Upper lobe of left lung (tissue), 6 donors: ENCODE results near the gene DPH3. TPM values are rescaled to one million over a fixed set of nuclear protein-coding genes. Genes with fewer than 3 reads are reported as not detected.

Experiments
- ATAC-seq, 2 donors: fragments of 200-7000 bp; cut with Tn5 transposase; one replicate each; pipeline ENCODE4 v1.9.1; 2022; ENCODE audit warnings: mild to moderate bottlenecking in 2 of 2, moderate library complexity in 2 of 2; ENCODE audit not compliant: low FRiP score in 2 of 2
- DNase-seq, 2 donors: peaks; one replicate each; pipeline ENCODE4 v3.0.0-alpha.2; 2019 to 2020
- H3K27ac ChIP-seq, 4 donors: fragments of 200-600 bp; sonication (generic); one replicate each; pipeline ENCODE4 v1.5.1; 2016 to 2019
- H3K27me3 ChIP-seq, 4 donors: fragments of 200-600 bp; sonication (generic); one replicate each; pipeline ENCODE4 v1.5.1; 2017 to 2019
- H3K36me3 ChIP-seq, 4 donors: fragments of 200-600 bp; sonication (generic); one replicate each; pipeline ENCODE4 v1.5.1; 2016 to 2019
- H3K4me1 ChIP-seq, 4 donors: fragments of 200-600 bp; sonication (generic); one replicate each; pipeline ENCODE4 v1.5.1; 2018 to 2019
- H3K4me3 ChIP-seq, 4 donors: fragments of 200-600 bp; sonication (generic); one replicate each; pipeline ENCODE4 v1.5.1; 2017 to 2019; ENCODE audit warnings: mild to moderate bottlenecking in 2 of 4, moderate library complexity in 1 of 4
- H3K9me3 ChIP-seq, 4 donors: fragments of 200-600 bp; sonication (generic); one replicate each; pipeline ENCODE4 v1.5.1; 2018 to 2019
- EP300 ChIP-seq, 4 donors: sonication (generic); formaldehyde crosslinking; IDR thresholded peaks; one replicate each; pipeline ENCODE4 v1.5.1; 2017; ENCODE audit warnings: antibody characterized with exemption in 4 of 4, control low read depth in 2 of 4
- POLR2A ChIP-seq, 4 donors: fragments of 450-650 bp; IDR thresholded peaks; one replicate each; pipeline ENCODE4 v1.5.1; 2016 to 2017; ENCODE audit warnings: antibody characterized with exemption in 4 of 4, mild to moderate bottlenecking in 2 of 4
- POLR2AphosphoS5 ChIP-seq, 2 donors: sonication (generic); formaldehyde crosslinking; IDR thresholded peaks; one replicate each; pipeline ENCODE4 v1.5.1; 2017; ENCODE audit warnings: antibody characterized with exemption in 2 of 2
- WGBS, 2 donors: methylation state at CpG; one replicate each; pipeline ENCODE4 v1.1.5; 2017 to 2018; 5-methylcytosine and 5-hydroxymethylcytosine counted together
- total RNA-seq, 6 donors: library from RNA; depleted of rRNA in 4 of 6; stranded (reverse); fragments of >200 nt in 4 of 6; gene quantifications; one replicate each; pipeline versions ENCODE4 v1.1.0 to v1.2.1, GENCODE V29; 2016 to 2021
- TF ChIP-seq, protein P1 (sequence below), 6 experiments: fragments of 450-650 bp in 4 of 6; fragments of 200-600 bp in 2 of 6; sonication (generic) in 2 of 6; IDR thresholded peaks; one replicate each; pipeline ENCODE4 v1.5.1; 2016 to 2019; ENCODE audit warnings: antibody characterized with exemption in 6 of 6
- donor health status: DM: no; HTN: no; CAD: no; lungs with moderate emphysema.
- donor health status: DM: no; HTN: yes; CAD: no; lungs with severe emphysema.

DPH3 gene
- total RNA-seq, 6 donors from 2014 or later = 7.3 to 33.1 (median 21.3) TPM

DNA sequence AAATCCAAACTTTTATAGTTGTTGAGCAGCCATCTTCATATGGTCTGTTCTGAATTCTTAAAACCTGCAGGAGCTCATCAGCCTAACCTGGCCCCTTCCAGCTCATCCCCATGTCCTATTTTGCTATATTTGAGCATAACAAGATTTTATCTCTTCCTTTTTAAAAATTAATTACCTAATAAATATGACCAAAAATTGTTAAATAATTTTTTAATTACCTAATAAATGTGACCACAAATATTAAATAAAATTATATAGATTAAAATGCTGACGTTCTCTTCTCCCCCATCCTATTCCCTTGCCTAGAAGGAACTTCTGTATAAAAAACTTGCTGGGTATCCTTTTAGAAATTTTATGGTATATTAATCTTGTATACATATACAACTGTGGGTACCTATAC is 44.0 kb upstream of the DPH3 start:
- Histone ChIP-seq H3K4me3 (no peak overlapping the region), H3K9me3 (no peaks in the 10 kb centered on the region), H3K27me3 (no peaks in the 10 kb centered on the region), H3K36me3 (peaks cover 0 to 18% (median 0%) of the 10 kb centered on the region in 4 donors), H3K4me1 (peaks cover 0 to 13% (median 5%) of the 10 kb centered on the region in 4 donors), H3K27ac (no peak overlapping the region)
- WGBS, 2 donors = 91 to 100% methylated on average over 1 of the region's 1 CpG
- TF ChIP-seq POLR2AphosphoS5 (IDR thresholded peaks at IDR 0.05) = no peak
- TF ChIP-seq, protein P1, sequence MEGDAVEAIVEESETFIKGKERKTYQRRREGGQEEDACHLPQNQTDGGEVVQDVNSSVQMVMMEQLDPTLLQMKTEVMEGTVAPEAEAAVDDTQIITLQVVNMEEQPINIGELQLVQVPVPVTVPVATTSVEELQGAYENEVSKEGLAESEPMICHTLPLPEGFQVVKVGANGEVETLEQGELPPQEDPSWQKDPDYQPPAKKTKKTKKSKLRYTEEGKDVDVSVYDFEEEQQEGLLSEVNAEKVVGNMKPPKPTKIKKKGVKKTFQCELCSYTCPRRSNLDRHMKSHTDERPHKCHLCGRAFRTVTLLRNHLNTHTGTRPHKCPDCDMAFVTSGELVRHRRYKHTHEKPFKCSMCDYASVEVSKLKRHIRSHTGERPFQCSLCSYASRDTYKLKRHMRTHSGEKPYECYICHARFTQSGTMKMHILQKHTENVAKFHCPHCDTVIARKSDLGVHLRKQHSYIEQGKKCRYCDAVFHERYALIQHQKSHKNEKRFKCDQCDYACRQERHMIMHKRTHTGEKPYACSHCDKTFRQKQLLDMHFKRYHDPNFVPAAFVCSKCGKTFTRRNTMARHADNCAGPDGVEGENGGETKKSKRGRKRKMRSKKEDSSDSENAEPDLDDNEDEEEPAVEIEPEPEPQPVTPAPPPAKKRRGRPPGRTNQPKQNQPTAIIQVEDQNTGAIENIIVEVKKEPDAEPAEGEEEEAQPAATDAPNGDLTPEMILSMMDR (IDR thresholded peaks at IDR 0.05) = no peak
- TF ChIP-seq POLR2A (IDR thresholded peaks at IDR 0.05) = no peak
- TF ChIP-seq EP300 (IDR thresholded peaks at IDR 0.05) = no peak
- no peak for DNase-seq
- ATAC-seq = no peak

DNA sequence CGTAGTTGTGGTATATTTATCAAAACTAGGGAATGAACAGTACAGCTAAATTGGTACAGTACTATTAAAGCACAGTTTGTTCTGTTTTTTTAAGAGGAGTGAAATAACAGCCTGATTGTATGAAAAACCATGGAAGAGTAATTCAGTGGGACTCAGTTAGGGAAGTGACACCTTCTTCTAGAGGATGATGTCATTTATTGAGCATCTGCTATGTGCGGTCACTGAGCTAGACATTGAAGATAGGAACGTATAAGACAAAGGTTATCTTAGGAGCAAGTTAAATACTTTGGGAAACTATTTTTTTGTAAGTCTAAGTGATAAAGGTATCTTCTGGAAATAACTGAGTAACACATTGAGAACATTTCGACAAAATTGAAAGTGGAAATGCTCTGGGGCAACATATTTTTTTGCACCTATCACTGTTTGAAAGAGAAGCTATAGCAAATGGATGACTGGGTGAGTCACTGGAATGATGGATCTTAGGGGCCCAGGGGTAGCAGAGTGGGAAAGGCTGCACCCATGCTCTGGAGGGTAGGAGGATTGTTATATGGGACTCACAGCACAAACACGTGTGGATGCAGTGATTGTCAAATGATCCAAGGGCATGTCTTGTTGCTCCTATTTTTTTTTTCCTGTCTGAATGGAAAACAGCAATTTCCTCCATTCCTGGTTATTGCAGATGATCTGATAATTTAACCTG is 43.2 kb upstream of the DPH3 start:
- DNase-seq (no peak), ATAC-seq (no peak)
- Histone ChIP-seq H3K9me3 (no peaks in the 10 kb centered on the region), H3K4me1 (peaks cover 0 to 13% (median 5%) of the 10 kb centered on the region in 4 donors), H3K36me3 (peaks cover 0 to 11% (median 0%) of the 10 kb centered on the region in 4 donors), H3K27ac (no peak overlapping the region), H3K4me3 (no peak overlapping the region), H3K27me3 (no peaks in the 10 kb centered on the region)
- WGBS, 2 donors = 86 to 89% methylated on average over 5 of the region's 5 CpGs
- TF ChIP-seq EP300 (IDR thresholded peaks at IDR 0.05) (no peak), POLR2AphosphoS5 (IDR thresholded peaks at IDR 0.05) (no peak), POLR2A (IDR thresholded peaks at IDR 0.05) (no peak)
- TF ChIP-seq, protein P1 (IDR thresholded peaks at IDR 0.05) = no peak

DNA sequence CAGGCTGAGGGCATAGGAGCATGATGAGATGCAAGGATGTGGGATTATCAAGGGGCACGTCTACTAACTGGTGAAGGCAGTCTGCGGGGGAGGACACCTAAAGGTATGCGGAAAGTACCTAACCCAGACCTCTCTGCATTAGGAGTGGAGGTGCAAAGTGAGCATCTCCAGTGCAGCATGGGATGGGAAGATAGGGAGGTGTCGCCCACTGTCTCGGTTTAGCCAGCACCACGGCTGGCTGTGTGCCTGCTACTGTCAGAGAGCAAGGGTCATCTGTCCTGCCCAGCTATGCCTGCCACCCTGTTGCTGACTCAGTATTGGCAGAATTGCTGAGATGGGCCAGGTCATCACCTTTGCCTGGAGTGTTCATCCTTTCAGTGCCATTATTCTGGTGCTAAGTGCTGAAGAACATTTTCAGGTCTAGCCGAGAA is 40.4 kb upstream of the DPH3 start:
- Histone ChIP-seq H3K36me3 (peaks cover 0 to 4% (median 0%) of the 10 kb centered on the region in 4 donors), H3K9me3 (no peaks in the 10 kb centered on the region), H3K27ac (peak overlapping the region in 1 of 4 donors; percentile 4), H3K4me3 (no peak overlapping the region), H3K4me1 (peaks cover 0 to 30% (median 17%) of the 10 kb centered on the region in 4 donors), H3K27me3 (no peaks in the 10 kb centered on the region)
- 79 to 97% methylated on average over 7 of the region's 7 CpGs for WGBS, 2 donors
- DNase-seq = no peak
- TF ChIP-seq, protein P1 (IDR thresholded peaks at IDR 0.05) = no peak
- TF ChIP-seq POLR2A (IDR thresholded peaks at IDR 0.05) = no peak
- TF ChIP-seq POLR2AphosphoS5 (IDR thresholded peaks at IDR 0.05) = no peak
- TF ChIP-seq EP300 (IDR thresholded peaks at IDR 0.05) = no peak
- no peak for ATAC-seq

DNA sequence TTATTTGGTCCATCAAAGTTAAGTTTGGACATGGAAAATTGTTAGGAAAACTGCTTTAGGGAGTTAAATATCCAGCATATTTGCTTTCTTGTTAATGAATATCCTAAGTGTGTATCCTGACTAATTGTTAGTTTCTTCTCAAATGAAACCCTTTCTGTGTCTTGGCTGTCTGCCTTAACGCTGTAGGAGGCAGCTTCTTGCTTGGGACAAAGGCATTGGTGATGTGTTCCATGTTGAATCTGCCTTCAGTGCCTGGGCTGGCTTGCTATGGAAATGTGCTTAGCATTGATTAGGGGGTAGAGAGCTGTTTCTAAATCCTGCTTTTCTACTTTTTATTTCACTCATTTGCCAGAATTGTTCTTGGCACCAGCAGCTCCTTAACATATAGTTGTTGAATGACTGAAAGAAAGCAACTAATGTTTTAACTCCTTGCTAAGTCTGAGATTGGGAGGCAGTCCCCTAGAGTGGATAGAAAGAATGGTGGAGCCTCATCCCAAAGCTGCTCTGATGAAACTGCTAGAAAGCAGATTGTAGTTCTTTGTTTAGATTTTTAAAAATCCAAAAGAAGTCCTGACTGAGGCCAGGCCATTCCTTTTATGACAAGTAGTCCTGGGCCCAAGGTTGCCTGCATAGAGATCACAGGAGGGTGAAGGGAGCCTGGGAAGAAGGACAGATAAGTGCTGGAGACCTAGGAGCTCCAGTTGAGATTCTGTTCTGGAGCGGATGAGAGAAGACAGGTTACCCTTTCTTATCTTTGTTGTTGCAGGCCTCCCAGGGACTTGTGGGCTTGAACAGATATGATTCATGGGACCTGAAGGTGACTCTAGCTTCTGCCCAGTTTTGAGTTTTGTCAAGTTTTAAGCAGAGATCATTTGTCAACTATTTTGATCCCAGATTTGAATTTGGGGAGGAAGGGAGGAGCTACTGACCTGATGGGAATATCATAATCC is 39.6 kb upstream of the DPH3 start:
- TF ChIP-seq POLR2A (IDR thresholded peaks at IDR 0.05) (no peak), EP300 (IDR thresholded peaks at IDR 0.05) (no peak)
- TF ChIP-seq, protein P1 (IDR thresholded peaks at IDR 0.05) = no peak
- H3K27me3 ChIP-seq = no peaks in the 10 kb centered on the region
- H3K4me1 ChIP-seq = peaks cover 0 to 30% (median 17%) of the 10 kb centered on the region in 4 donors
- no peaks in the 10 kb centered on the region for H3K9me3 ChIP-seq
- no peak for ATAC-seq
- H3K4me3 ChIP-seq = no peak overlapping the region
- DNase-seq = no peak
- peaks cover 0 to 3% (median 0%) of the 10 kb centered on the region in 4 donors for H3K36me3 ChIP-seq
- WGBS, 2 donors = 81 to 83% methylated on average over 2 of the region's 2 CpGs
- H3K27ac ChIP-seq = peak overlapping the region in 1 of 4 donors; percentile 4
